ENCODE data around the gene TTLL10.

GRCh38 chr1:1202831-1203560 lies 29.3 kb downstream of the TTLL10 start:
- TF ChIP-seq CTCF (optimal IDR thresholded peaks at IDR 0.05 in 1 of 3, IDR thresholded peaks at IDR 0.05 in 1 of 3, conservative IDR thresholded peaks at IDR 0.05 in 1 of 3; ENCODE audit: extremely low read depth in 1 of 3, insufficient read depth in 2 of 3, low read length in 3 of 3) (no peak), EZH2 (IDR thresholded peaks at IDR 0.05; ENCODE audit: low read length) (no peak)

Measured in keratinocyte (primary cell).